Measurements from ENCODE around the gene NCAN. TPM values are rescaled to one million over a fixed set of nuclear protein-coding genes. Genes with fewer than 3 reads are reported as not detected.

The NCAN gene
- total RNA-seq, 5 donors from 2014 or later (not counting 1 experiment from before 2014, with no cell fraction given): 0.03 to 0.10 TPM; not detected in 3

DNA sequence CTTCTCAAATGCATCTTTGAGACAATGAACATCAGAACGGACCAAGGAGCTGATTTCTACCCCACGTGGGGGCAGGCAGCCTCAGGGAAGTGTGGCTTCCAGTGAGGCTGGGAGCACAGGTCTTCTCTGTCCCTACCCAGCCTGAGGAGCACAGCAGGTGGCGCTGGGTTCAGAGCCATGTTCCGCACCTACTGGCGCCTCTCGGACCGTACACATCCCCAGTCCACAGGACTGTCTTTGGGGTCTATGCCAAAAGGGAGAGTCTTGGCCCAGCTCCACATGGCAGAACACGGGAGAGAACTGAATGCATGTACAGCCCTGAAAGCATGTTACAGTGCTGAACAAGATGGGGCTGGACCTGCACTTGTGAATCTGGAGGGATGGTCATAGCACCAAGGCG, 86.0 kb downstream of the NCAN start:
- DNase-seq: no peak
- no peak overlapping the region for H3K27ac Mint-ChIP-seq

GRCh38 chr19:19300613-19301012, 88.9 kb downstream of the NCAN start:
- Histone ChIP-seq H3K36me3 (ENCODE audit: control insufficient read depth in 2 of 2, extremely low read depth in 1 of 2, insufficient read depth in 1 of 2, low read length in 1 of 2) (peaks cover 11 to 66% of the 10 kb centered on the region in 2 donors), H3K9me3 (no peaks in the 10 kb centered on the region), H3K4me1 (ENCODE audit: control insufficient read depth in 1 of 2, extremely low read depth in 1 of 2, insufficient read depth in 2 of 2, low read length in 2 of 2) (no peaks in the 10 kb centered on the region), H3K27ac (ENCODE audit: low read length) (no peak overlapping the region), H3K27me3 (replicated peaks in 1 of 2; ENCODE audit: control insufficient read depth in 2 of 2, extremely low read depth in 1 of 2, insufficient read depth in 2 of 2, low read length in 1 of 2) (no peaks in the 10 kb centered on the region), H3K4me3 (ENCODE audit: control insufficient read depth in 1 of 2, extremely low read depth in 1 of 2, low read length in 1 of 2) (no peak overlapping the region)
- Mint-ChIP-seq H3K4me3 (no peak overlapping the region), H3K36me3 (peaks cover 29% of the 10 kb centered on the region), H3K27ac (no peak overlapping the region), H3K27me3 (no peaks in the 10 kb centered on the region), H3K4me1 (no peaks in the 10 kb centered on the region), H3K9me3 (no peaks in the 10 kb centered on the region)
- ATAC-seq (replicated peaks in 1 of 4): no peak
- POLR2A ChIA-PET: no interaction called here
- WGBS (ENCODE audit: insufficient coverage): 99% methylated on average over 8 of the region's 12 CpGs
- DNase-seq: no peak
- CTCF ChIA-PET: no interaction called here

More for the DNA sequence above, 86.0 kb downstream of the NCAN start:
- CTCF ChIA-PET: interaction anchor here in 1 of 2 donors (0.6 kb wide), 1 partner anchor 1760 kb away, joined by 6 read pairs; no protein-coding TSS in a partner anchor
- Histone ChIP-seq H3K4me3 (ENCODE audit: control insufficient read depth in 1 of 2, extremely low read depth in 1 of 2, low read length in 1 of 2) (no peak overlapping the region), H3K27ac (ENCODE audit: low read length) (no peak overlapping the region), H3K4me1 (ENCODE audit: control insufficient read depth in 1 of 2, extremely low read depth in 1 of 2, insufficient read depth in 2 of 2, low read length in 2 of 2) (no peaks in the 10 kb centered on the region), H3K9me3 (no peaks in the 10 kb centered on the region), H3K27me3 (replicated peaks in 1 of 2; ENCODE audit: control insufficient read depth in 2 of 2, extremely low read depth in 1 of 2, insufficient read depth in 2 of 2, low read length in 1 of 2) (no peaks in the 10 kb centered on the region), H3K36me3 (ENCODE audit: control insufficient read depth in 2 of 2, extremely low read depth in 1 of 2, insufficient read depth in 1 of 2, low read length in 1 of 2) (peaks cover 5 to 61% of the 10 kb centered on the region in 2 donors)
- POLR2A ChIA-PET: no interaction called here
- no peaks in the 10 kb centered on the region for H3K9me3 Mint-ChIP-seq
- H3K4me1 Mint-ChIP-seq: no peaks in the 10 kb centered on the region
- H3K4me3 Mint-ChIP-seq: no peak overlapping the region
- peaks cover 41% of the 10 kb centered on the region for H3K36me3 Mint-ChIP-seq
- 92% methylated on average over 9 of the region's 9 CpGs for WGBS (ENCODE audit: insufficient coverage)
- no peak for ATAC-seq (replicated peaks in 1 of 4)
- no peaks in the 10 kb centered on the region for H3K27me3 Mint-ChIP-seq

Other genes with a start within 250 kb of the NCAN start
- gene SUGP2, start 178.4 kb upstream of the NCAN start, total RNA-seq: 100 to 1,000 TPM; 114 to 139 (median 119) TPM
- gene ARMC6, start 178.4 kb upstream of the NCAN start, total RNA-seq: 10 to 100 TPM; 12.8 to 22.7 (median 18.7) TPM
- gene SLC25A42, start 148.0 kb upstream of the NCAN start, total RNA-seq: 10 to 100 TPM; 24.9 to 35.0 (median 30.5) TPM
- 10 to 100 TPM; 14.3 to 36.7 (median 34.4) TPM for gene TMEM161A, start 73.5 kb upstream of the NCAN start, total RNA-seq
- gene MEF2B, start 41.7 kb upstream of the NCAN start, total RNA-seq: 1 to 10 TPM; 3.3 to 6.4 (median 6.0) TPM
- gene BORCS8, start 19.8 kb upstream of the NCAN start, total RNA-seq: 10 to 100 TPM; 16.5 to 44.3 (median 35.5) TPM
- gene RFXANK, start 19.7 kb upstream of the NCAN start, total RNA-seq: 10 to 100 TPM; 63.8 to 92.8 (median 85.4) TPM
- 10 to 100 TPM; 17.8 to 32.2 (median 28.6) TPM for gene NR2C2AP, start 8.5 kb upstream of the NCAN start, total RNA-seq
- gene TM6SF2, start 61.3 kb downstream of the NCAN start, total RNA-seq: not detected
- gene SUGP1, start 108.6 kb downstream of the NCAN start, total RNA-seq: 10 to 100 TPM; 59.5 to 89.8 (median 87.4) TPM
- gene MAU2, start 108.9 kb downstream of the NCAN start, total RNA-seq: 100 to 1,000 TPM; 143 to 159 (median 150) TPM
- gene GATAD2A, start 193.7 kb downstream of the NCAN start, total RNA-seq: 100 to 1,000 TPM; 114 to 144 (median 133) TPM